HG02885 (cell line): Measurements from ENCODE around the gene TSACC.

Source experiments
- ATAC-seq: cut with Tn5 transposase; IDR thresholded peaks from one replicate; pipeline ENCODE4 v1.9.1; 2021; ENCODE audit warnings: mild to moderate bottlenecking; ENCODE audit not compliant: unreplicated experiment, poor library complexity

Gene TSACC

DNA sequence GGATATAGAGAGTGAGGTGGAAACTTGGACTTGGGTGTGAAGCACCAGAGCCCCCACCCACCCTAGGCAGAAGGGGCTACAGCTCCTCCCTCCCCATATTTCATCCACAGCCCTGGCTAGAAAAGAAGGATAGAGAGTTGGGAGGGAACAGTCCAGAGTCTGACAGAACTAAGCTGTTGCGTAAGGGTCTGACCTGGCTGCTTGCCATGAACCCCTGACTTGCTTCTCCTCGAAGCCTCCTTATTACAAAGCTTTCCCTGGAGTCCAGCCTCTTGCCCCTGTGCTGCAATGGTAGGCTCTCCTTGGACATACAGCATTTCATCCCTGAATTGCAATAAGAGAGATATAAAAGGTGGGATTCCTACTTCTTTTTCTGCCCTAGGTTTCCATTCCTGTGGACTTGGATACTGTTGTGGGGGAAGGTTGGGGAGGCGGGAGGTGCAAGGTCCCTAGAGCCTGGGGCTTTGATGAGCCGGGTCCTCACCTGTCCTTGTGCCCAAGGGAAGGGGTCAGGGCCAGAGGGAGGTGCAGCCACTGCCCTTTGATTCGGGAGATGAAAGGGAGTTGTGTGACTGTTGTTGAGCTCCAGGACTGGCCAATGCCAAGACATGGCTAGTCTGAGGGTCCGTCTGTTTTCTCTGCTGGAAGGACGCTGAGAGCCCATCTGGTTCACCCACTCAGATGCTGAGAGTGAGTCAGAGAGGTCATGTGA lies 33.4 kb downstream of the TSACC start:
- no peak for ATAC-seq

- no peak for ATAC-seq
These were observed 33.9 kb downstream of the TSACC start for GRCh38 chr1:156372265-156372586.

- ATAC-seq: no peak
These were observed 34.5 kb downstream of the TSACC start for GRCh38 chr1:156372876-156373275.

DNA sequence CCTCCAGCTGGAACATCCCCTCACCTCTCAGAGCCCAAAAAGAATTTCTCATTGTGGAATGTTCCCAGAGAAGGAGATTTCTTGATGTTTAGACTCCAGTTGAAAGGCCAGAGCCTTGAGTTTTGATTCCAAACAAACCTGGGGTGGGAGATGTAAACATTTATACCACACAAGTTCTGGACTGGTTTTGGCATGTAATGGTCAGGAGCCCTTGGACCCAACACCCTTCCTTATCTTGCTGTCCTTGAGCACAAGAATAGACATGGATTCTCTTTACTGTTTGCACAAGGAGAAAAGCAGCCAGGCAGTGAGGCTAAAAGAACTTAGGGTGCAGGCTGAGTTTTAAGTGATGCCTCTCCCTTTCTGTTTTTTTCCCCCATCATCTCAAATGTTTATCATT lies 35.2 kb downstream of the TSACC start:
- no peak for ATAC-seq

DNA sequence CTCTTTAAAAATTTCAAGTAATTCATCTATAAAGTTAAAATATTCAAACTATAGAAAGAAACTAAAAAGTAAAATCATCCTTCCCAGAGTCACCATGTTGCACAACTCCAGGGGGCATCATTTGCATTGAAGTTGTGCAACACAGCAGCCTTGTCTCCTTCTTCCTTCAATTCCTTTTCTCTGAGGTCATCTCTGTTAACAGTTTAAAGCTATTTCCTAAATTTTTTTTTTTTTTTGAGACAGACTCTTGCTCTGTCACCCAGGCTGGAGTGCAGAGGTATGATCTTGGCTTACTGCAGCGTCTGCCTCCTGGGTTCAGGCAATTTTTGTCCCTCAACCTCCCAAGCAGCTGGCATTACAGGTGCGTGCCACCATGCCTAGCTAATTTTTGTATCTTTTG lies 37.8 kb downstream of the TSACC start:
- no peak for ATAC-seq

DNA sequence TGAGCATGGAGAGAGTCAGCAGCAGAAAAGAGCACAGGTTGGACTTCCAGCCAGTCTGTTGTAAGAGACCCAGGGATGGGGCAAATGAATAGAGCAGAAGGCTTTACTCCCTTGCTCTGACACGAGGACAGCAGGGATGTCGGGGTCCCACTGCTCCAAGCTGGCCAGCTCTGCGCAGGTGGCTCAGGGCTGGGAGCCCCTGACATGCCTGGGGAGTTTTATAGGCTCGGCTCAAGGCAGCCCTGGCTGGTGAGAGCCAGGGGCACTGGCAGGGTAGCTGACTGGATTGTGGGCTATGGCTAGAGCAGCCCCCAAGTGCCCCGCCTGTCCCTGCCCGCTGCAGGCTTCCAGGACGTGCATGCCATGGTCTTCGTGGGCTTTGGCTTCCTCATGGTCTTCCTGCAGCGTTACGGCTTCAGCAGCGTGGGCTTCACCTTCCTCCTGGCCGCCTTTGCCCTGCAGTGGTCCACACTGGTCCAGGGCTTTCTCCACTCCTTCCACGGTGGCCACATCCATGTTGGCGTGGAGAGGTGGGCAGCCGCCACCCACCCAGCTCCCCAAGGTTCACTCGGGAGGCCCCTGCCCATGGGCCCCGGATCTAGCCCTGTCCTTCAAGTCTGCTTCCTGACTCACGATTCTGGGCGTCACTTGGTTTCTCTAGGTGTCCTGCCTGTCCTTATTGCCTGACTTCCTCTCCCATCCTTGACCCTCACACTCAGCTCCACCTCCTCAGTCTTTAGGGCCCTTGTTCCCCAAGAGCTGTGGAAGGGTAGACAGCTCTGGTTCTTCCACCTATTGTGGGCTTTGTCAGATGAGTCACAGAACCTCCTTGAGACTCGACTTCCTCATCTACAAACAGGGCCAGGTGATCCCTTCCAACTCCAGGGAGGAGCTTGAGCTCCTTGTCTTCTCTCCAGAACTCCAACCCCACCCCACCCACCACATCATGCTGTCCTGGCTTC lies 38.9 kb downstream of the TSACC start:
- ATAC-seq: no peak

GRCh38 chr1:156378557-156378956 lies 40.2 kb downstream of the TSACC start:
- no peak for ATAC-seq

DNA sequence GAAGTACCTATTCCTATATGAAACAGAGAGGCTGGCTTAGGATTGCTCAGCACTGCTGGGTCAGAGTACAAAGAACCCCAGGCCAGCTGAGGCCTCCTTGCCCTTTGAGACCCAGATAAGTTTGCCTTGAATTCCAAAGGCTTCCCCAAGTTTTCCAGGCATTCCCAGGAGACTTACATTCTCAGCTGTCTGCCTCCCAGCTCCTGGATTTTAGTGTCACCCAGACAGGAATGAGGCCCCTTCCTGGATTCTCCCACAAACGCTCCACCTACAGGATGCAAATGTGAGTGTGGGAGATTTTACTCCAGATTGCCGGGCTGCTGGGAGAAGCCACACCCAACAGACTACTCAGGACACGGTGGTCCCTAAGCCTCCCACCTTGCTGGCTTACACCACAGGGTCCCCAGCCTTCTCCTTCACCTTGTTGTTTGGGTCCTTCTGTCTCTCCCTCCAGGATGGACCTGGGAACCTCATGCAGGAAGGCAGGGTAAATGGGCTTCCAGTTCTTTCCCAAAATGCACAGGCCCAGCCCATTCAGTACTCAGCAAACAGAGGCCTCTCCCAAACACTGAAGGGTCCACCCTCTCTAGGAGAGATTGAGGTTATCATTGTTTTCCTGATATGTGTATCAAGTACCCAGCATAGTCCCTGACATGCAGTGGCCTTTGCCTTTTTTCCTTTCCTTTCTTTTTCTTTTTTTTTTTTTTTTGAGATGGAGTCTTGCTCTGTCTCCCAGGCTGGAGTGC lies 41.3 kb downstream of the TSACC start:
- no peak for ATAC-seq

DNA sequence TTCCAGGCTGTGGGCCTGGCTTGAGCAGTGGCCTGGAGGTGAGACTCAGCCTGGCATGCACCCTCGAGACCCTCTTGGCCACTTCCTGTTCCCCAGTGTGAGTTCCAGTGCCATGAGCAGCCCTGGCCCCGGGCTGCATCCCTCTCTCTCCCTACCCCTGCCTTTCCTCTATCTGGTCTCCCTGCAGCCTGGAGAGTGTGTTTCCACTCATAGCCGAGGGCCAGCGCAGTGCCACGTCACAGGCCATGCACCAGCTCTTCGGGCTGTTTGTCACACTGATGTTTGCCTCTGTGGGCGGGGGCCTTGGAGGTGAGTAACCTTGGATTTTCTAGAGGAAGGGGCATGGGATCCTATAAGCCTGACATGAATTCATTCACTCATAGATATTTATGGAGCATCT lies 44.2 kb downstream of the TSACC start:
- no peak for ATAC-seq

- ATAC-seq: peak; percentile 62
These were observed 44.7 kb downstream of the TSACC start for GRCh38 chr1:156383023-156383422.

- ATAC-seq: no peak
These were observed 45.7 kb downstream of the TSACC start for GRCh38 chr1:156384007-156384406.

- no peak for ATAC-seq
These were observed 46.3 kb downstream of the TSACC start for GRCh38 chr1:156384658-156385057.

DNA sequence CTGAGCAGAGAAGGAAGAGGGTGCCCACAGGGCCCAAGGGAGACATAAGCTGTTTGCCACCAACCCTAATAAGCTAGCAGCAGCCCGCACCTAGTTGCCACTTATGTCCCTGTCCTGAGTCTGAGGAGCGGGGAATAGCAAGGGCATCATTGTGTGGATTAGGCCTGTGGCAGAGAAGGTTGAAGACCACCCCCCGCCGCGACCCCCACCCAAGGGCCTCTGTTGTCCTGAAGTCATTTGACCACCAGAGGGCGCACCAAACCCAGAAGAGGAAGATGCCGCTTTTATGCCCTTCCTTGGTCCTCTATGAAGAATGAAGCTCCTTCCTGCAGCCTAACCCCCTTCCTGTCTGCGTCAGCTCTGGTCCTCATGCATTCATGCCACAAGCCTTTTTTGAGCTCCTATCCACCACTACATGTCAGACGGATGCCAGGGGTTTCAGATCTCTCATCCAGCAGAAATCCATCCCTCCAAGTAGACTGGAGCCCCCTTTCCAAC lies 47.3 kb downstream of the TSACC start:
- no peak for ATAC-seq

GRCh38 chr1:156386134-156386901 lies 48.0 kb downstream of the TSACC start:
- no peak for ATAC-seq

DNA sequence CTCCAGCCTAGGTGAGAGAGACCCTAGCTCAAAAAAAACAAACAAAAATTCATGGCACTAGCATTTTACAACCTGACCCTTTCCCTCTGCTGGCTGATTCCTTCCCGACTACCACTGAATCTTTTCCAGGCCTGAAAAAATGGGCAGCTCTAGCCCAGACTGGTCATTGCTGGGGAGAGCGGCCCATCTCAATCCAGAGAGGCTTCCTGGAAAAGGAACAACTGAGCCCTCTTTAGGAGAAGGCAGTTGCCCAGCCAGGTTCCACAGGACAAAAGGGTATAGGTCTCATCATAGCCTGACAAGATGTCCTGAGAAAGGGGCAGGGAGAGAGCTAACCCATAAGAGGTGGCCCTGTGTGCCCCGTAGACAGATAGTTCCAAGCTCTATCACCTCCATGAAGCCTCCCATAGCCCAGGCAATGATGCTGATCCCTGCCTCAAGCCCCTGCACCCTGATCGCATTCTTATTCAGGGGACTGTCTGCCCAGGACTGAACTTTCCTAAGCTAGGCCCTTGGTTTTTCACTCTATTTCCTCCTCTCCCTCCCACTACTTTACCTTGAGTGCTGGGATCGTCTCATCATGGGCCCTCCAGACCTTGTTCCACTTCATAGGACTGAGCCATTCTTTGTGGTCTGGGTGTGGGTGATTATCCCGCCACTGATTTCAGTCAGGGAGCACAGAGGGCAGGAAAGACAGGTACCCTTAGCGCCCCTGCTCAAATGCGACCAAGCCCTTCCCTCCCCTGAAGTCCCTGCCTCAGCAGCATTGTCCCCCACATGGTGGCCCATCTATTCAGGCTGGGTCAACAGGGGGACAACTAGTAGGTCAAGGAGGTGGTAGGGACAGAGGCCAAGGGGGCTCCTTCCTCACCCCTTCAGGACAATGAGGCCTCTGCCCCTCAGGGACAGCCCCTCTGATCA lies 48.9 kb downstream of the TSACC start:
- ATAC-seq: no peak

DNA sequence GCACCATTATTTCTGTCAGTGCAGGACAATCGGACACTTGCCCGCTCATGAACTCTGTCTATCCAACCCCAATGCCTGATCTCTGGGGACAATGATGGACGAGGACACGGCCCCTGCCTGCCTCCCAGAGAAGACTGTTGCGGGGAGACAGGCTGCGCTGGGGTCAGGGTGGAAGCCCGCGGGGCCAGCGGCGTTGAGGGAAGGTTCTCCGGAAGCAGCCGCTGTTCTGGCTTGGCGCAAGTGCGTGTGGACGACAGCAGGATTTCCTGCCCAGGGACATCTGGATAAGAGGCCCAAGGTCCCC lies 49.5 kb downstream of the TSACC start:
- ATAC-seq: no peak

GRCh38 chr1:156388174-156389137 lies 50.1 kb downstream of the TSACC start:
- no peak for ATAC-seq

DNA sequence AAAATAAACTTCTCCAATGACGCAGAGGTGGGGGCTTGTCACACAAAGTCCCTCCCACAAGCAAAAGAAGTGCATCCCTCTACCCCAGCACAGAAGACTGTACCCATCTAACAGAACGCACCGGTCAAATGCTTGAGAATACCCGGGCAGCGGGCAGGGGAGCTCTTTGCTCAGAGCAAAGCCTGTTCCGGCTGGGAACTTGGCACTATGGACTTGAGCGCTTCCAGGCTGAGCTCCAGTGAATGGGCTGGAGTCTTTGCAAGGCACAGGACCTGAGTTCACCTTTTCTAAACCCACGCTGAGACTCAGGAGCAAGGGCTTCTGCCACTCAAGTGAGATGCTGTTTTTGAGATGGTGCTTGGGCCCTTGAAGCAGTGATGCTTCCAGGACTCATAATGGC lies 51.0 kb downstream of the TSACC start:
- no peak for ATAC-seq
